ENCODE data around the gene YJU2. TPM values are rescaled to one million over a fixed set of nuclear protein-coding genes. Genes with fewer than 3 reads are reported as not detected.
"Not testable (repeated sequence)": the region's sequence is repeated elsewhere in the genome, so short reads cannot be mapped to it uniquely, and the experiment has no call there.

Gene YJU2
- total RNA-seq, 1 experiment from 2014 or later = 22.3 TPM

DNA sequence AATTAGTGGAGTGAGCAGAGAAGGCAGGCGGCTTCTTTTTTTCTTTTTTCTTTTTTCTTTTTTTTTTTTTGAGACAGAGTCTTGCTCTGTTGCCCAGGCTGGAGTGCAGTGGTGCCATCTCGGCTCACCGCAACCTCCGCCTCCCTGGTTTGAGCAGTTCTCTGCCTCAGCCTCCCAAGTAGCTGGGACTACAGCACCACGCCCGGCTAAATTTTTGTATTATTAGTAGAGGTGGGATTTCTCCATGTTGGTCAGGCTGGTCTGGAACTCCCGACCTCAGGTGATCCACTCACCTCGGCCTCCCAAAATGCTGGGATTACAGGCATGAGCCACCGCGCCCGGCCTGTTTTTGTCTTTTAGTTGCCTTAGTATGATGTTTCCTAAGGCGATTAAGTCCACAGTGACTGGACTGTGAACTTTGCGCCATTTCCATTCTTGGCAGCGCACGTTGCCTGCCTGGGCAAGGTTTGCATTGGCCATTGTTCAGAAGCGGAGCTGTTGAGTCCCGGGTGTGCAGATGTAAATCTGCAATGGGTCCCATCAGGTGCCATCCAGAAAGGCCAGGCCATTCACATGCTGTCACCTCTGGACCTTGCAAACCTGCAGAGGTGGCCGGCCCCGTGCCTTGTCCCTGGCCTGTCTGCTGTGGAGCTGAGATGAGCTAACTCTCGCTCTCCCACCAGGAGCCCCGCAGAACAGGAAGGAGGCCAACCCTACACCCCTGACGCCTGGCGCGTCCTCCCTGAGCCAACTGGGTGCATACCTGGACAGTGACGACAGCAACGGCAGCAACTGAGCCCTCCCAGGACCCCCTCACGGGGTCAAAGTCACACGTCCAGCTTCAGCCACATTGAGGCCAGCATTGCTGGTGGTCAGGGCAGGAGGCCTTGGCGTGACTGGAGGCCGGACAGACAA is 21.3 kb downstream of the YJU2 start:
- no peak for DNase-seq (ENCODE audit: low read depth)

DNA sequence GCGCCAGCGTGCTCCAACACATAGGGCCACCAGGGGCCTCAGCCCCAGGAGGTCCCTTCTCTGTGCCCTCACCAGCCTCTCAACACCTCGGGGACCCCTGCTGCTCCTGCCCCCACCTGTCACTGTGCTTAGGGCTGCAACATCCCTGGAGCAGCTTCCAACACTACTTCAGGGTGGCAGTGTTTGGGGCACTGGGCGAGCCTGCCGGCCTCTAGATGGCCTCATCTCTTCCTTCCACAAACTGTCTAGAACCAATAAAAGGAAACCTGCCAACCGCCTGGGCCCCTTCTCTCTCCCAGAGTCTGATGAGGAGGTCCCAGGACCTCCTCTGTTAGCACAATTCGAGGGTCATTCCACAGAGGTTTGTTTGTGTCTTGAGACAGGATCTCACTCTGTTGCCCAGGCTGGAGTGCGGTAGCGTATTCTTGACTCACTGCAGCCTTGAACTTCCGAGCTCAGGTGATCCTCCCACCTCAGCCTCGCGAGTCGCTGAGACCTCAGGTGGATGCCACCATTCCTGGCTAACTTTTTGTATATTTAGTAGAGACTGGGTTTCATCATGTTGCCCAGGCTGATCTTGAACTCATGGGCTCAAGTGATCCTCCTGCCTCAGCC is 22.0 kb downstream of the YJU2 start:
- DNase-seq (ENCODE audit: low read depth) = no peak

DNA sequence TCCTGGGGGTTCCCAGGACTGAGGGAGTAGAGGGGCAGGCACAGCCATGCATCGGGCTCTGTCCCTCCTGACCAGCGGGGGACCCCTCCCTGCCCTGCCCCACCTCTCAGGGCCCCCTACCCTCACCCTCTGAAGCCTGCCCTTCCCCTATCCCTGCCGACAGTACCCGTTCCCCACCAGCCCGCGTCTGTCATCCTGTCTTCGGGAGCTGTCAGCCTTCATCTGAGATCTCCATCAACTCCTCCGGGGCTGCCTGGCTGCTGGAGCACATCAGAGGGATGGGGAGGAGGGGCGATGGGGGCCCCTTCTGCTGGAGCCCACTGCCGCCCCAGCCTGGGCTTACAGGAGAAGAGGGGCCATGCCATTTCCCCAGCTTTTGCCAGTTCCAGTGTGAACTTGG is 26.0 kb downstream of the YJU2 start:
- DNase-seq (ENCODE audit: low read depth) = no peak

DNA sequence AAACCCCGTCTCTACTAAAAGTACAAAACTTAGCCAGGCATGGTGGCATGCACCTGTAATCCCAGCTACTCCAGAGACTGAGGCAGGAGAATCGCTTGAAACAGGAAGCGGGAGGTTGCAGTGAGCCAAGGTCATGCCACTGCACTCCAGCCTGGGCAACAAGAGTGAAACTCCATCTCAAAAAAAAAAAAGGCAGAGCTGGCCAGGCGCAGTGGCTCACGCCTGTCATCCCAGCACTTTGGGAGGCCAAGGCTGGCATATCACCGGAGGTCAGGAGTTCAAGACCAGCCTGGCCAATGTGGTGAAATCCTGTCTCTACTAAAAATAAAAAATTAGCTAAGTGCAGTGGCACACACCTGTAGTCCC is 27.4 kb downstream of the YJU2 start:
- DNase-seq (ENCODE audit: low read depth) = not testable (repeated sequence)

DNA sequence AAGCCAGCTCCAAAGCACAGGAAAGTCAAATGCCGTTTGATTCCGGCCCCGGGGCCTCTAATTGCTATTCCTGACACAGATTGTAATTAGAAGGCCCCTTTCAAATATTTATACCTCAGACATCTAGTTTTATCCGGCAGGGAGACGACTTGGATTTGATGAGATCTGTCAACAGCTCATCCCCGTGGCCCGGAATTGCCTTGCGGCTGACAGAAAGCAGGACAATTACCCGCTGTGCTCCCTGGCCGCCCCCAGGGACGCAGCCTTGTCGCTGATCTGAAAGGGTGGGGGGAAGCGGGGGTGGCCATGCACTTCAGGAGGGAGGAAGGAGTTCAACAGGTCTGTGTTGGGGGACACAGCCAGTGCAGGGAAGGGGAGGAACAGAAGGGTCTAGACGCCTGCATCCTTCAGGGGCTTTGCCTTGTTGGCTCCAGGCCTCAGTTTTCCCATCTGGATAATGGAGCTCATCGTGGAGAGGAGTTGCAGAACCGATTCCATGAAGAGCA is 30.4 kb downstream of the YJU2 start:
- DNase-seq (ENCODE audit: low read depth) = no peak

DNA sequence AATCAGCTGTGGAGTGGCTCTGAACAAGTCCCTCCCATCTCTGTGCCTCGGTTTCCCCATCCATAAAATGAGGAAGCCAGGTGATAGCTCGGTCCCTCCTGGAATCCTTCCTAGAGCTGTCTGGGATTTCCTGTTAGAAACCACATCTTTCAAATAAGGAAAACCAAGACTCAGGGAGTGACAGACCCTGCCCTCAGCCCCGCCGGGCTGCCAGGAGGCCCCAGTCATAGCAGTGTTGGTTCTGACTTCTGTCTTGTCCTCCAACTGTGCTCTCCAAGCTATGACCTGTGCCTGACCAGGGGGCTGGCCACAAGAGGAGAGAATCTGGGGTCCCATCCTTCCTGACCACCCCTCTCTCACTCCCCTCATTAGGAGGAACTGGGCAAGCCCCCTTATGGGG is 31.1 kb downstream of the YJU2 start:
- no peak for DNase-seq (ENCODE audit: low read depth)

GRCh38 chr19:4278419-4279266 is 31.8 kb downstream of the YJU2 start, which contains the start of gene SHD:
TSS of gene SHD (plus strand) at chr19:4279266. CDS start at chr19:4280064, 798 bp downstream.
- no peak for DNase-seq (ENCODE audit: low read depth)

DNA sequence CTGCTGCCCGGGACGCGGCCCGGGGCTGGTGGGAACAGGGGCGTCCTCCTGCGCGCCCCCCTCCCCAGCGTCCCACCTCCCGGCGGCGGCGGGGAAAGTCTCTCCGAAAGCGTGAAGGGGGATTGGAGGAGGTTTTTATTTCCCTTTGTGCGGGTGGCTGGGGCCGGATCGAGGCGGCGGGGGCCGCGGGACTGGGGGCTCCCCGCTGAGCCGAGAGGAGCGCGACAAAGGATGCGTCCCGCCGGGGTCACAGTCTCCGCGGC is 32.3 kb downstream of the YJU2 start:
- DNase-seq (ENCODE audit: low read depth) = no peak

DNA sequence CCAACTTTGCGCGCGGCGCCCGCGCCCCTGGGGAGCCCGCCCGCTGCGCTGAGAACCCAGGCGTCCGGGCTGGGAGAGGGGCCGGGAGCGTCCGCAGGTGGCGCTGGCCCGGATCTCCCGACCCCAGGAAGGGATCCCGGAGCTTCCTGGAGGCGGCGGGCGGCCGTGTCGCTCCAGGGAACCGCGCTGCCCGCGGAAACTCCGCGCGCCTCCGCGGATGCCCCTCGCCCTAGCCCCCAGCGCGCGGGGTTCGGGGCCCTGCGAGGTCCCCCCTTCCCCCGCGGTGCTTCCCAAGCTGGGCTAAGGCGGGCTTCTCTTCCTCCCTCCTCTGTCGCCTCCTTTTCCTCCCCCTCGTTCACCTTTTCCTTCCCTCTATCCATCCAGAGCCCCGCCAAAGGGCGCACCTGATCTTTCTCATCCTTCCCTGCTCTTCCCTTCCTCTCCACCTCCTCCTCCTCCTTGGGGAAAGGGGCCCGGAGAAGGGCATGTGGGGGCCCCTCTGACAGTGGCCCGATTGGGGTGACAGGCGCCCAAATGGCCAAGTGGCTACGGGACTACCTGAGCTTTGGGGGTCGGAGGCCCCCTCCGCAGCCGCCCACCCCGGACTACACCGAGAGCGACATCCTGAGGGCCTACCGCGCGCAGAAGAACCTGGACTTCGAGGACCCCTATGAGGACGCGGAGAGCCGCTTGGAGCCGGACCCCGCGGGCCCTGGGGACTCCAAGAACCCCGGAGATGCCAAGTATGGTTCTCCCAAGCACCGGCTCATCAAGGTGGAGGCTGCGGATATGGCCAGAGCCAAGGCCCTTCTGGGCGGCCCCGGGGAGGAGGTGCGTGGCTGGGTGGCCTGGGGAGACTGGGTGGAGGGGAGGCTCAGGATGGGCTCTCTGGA is 32.9 kb downstream of the YJU2 start:
- no peak for DNase-seq (ENCODE audit: low read depth)

DNA sequence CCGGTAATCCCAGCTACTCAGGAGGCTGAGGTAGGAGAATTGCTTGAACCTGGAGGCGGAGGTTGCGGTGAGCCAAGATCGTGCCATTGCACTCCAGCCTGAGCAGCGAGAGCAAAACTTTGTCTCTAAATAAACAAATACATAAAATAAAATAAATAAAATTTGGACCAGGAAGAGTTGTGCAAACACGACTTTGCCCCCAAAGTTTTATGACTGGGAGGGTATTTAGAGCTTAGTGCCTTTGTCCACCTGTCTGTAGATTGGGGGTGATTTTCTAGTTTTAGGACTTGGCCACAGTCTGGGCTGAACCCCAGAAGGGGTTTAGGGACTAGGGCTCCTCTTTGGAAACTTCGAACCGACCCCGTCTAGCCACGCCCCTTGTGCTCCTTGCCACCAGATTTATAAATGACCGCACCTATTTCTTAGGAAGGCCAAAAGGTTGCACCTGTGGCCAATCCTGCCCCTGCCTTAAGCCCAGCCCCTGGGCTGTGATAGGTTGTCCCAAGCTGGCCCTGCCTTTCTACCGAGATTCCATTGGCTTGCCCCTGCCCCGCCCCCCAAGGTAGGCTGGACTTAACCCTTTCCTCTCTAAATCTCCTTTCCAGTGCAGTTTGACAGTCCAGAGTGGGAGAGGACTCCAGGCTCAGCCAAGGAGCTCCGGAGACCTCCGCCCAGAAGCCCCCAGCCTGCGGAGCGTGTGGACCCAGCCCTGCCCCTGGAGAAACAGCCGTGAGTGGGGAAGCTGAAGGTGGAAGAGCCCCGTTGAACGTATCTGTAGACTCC is 37.5 kb downstream of the YJU2 start:
- DNase-seq (ENCODE audit: low read depth) = no peak

- DNase-seq (ENCODE audit: low read depth) = no peak
Measured at GRCh38 chr19:4284974-4285373, 38.1 kb downstream of the YJU2 start.

DNA sequence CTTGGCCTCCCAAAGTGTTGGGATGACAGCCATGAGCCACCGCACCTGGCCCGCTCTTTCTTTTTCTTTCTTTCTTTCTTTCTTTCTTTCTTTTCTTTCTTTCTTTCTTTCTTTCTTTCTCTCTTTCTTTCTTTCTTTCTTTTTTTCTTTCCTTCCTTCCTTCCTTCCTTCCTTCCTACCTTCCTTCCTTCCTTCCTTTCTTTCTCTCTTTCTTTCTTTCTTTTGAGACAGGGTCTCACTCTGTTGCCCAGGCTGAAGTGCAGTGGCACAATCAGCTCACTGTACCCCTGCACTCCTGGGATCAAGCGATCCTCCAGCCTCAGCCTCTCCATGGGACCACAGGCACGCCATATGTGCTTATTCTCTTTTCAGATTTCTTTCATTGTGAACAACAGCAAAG is 39.3 kb downstream of the YJU2 start:
- DNase-seq (ENCODE audit: low read depth) = not testable (repeated sequence)

GRCh38 chr19:4288091-4288777 is 41.4 kb downstream of the YJU2 start:
- no peak for DNase-seq (ENCODE audit: low read depth)

- no peak for DNase-seq (ENCODE audit: low read depth)
Measured at GRCh38 chr19:4291184-4291732, 44.4 kb downstream of the YJU2 start.

DNA sequence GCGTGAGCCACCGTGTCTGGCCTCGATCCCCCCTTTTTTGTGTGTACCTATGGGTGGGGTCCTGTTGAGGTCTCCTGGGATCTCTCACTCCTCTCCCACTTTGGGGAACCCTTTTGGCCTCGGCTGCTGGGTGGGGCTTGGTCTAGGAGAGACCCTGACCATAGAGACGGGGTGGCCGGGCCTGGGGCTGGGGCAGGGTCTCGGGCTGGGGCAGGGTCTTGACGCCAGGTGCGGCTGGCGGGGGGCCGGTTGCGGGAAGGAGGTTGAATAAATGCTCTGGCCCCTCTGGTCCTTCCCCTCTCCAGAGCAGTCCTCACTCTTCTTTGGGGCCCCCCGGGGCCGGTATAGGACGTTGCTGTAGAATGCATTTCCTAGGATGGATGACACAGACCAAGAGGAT is 45.6 kb downstream of the YJU2 start:
- DNase-seq (ENCODE audit: low read depth) = no peak

DNA sequence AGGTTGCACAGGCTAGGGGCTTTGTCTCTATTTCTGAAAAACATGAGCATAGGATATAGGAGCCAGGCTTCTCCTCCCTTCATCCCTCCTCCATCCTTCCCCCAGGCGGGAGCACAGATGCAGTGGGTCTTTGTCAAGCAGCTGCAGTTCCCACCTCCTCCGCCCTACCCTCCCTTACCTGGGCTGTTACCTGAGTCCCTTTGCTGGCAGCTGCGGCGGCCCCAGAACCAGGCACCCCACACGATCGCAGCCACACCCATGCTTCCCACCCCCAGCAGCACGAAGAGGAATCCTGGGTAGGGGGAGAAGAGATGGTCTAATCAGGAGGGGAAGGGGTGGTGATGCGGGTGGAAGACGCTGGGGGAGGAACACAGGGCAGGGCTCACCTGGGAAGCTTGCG is 47.5 kb downstream of the YJU2 start:
- no peak for DNase-seq (ENCODE audit: low read depth)

- DNase-seq (ENCODE audit: low read depth) = peak; percentile 18
Measured at GRCh38 chr19:4295972-4296771, 49.3 kb downstream of the YJU2 start.

DNA sequence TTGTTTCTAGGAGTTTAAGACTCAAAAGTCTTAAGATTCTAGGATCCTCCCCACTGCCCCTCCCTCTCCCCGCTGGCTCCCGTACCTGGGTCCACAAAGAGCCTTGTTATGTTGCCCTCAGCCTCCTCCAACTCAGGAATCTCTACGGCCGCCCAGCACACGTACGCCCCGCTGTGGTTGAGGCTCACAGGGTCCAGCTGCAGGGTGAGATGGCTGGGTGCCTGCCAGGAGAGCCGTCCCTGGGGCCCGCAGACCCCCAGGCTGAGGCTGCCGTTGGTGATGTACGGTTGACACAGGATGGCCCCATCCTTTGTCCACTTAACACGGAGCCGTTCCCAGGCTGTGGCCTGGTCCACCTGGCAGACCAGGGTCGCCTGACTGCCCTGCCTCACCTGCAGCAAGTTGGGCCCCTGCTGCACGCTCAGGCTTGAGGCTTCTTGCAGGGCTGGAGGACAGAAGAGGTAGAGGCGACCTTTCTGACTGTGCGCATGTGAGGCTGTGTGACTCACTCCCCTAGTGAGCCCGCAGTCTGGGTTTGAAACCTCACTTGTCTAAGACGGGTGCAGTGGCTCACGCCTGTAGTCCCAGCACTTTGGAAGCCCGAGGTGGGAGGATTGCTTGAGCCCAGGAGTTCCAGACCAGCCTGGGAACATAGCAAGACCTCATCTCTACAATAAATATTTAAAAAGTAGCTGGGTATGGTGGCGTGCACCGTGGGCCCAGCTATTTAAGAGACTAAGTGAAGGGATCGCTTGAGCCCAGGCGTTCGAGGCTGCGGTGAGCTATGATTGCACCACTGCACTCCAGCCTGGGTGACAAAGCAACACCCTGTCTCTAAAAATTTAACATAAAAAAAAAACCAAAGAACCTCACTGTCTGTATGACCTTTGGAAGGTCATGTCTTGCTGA is 51.3 kb downstream of the YJU2 start:
- DNase-seq (ENCODE audit: low read depth) = peak; percentile 25
